ENCODE measurements around the gene ZNF598. TPM values are rescaled to one million over a fixed set of nuclear protein-coding genes. Genes with fewer than 3 reads are reported as not detected.

ZNF598 gene
- polyA plus RNA-seq, 1 donor from 2014 or later = 22.1 TPM

- Histone ChIP-seq H3K4me2 (ENCODE audit: low read length) (peak within 1 kb of the TSS; percentile 91), H2AFZ (ENCODE audit: low read depth, low read length) (peak within 1 kb of the TSS; percentile 90), H3K79me2 (replicated peaks; ENCODE audit: insufficient read depth, low read length) (peaks cover 5% of the 10 kb centered on the region), H3K4me3 (ENCODE audit: low read length) (peak within 1 kb of the TSS; percentile 88), H3K9me3 (ENCODE audit: low read length) (no peaks in the 10 kb centered on the region), H3K9ac (ENCODE audit: low read length) (peak within 1 kb of the TSS; percentile 93), H3K27me3 (ENCODE audit: insufficient read depth, low read depth, low read length) (no peaks in the 10 kb centered on the region), H3F3A (ENCODE audit: insufficient read depth, low read length, poor library complexity, severe bottlenecking) (no peaks in the 10 kb centered on the region), H4K20me1 (ENCODE audit: insufficient read depth) (no peaks in the 10 kb centered on the region), H3K9me2 (ENCODE audit: insufficient read depth, low read length) (no peaks in the 10 kb centered on the region), H3K36me3 (ENCODE audit: insufficient read depth, low read length) (no peaks in the 10 kb centered on the region), H3K27ac (ENCODE audit: low read length) (peak within 1 kb of the TSS; percentile 95)
- TF ChIP-seq MXI1 (conservative IDR thresholded peaks at IDR 0.05; ENCODE audit: poor library complexity, severe bottlenecking) (peak; percentile 97), EP300 (conservative IDR thresholded peaks at IDR 0.05; ENCODE audit: poor library complexity, severe bottlenecking) (peak; percentile 78), POLR2AphosphoS5 (IDR thresholded peaks at IDR 0.05) (peak; percentile 99), CTCF (IDR thresholded peaks at IDR 0.05; ENCODE audit: poor library complexity, severe bottlenecking) (no peak), EZH2 (IDR thresholded peaks at IDR 0.05; ENCODE audit: borderline replicate concordance, insufficient read depth, low read length, poor library complexity, severe bottlenecking) (no peak), RAD21 (conservative IDR thresholded peaks at IDR 0.05) (peak; percentile 7), REST (IDR thresholded peaks at IDR 0.05; ENCODE audit: borderline replicate concordance) (no peak), TAF1 (IDR thresholded peaks at IDR 0.05; ENCODE audit: low read depth) (peak; percentile 88), SMC3 (conservative IDR thresholded peaks at IDR 0.05; ENCODE audit: poor library complexity) (peak; percentile 32)
Measured at GRCh38 chr16:1971796-1972489, 37.7 kb downstream of the ZNF598 start, which contains the start of gene TBL3. TSS of gene TBL3 (plus strand) at chr16:1972053. CDS start at chr16:1972165, 112 bp downstream.

- no peak overlapping the region for H3K9ac ChIP-seq (ENCODE audit: low read length)
- H3K79me2 ChIP-seq (replicated peaks; ENCODE audit: insufficient read depth, low read length) = peaks cover 16% of the 10 kb centered on the region
- TF ChIP-seq MXI1 (conservative IDR thresholded peaks at IDR 0.05; ENCODE audit: poor library complexity, severe bottlenecking) = no peak
- TF ChIP-seq POLR2AphosphoS5 (IDR thresholded peaks at IDR 0.05) = no peak
- TF ChIP-seq EZH2 (IDR thresholded peaks at IDR 0.05; ENCODE audit: borderline replicate concordance, insufficient read depth, low read length, poor library complexity, severe bottlenecking) = no peak
- no peak for TF ChIP-seq SMC3 (conservative IDR thresholded peaks at IDR 0.05; ENCODE audit: poor library complexity)
- no peaks in the 10 kb centered on the region for H3K9me3 ChIP-seq (ENCODE audit: low read length)
- H3K4me3 ChIP-seq (ENCODE audit: low read length) = no peak overlapping the region
- no peaks in the 10 kb centered on the region for H4K20me1 ChIP-seq (ENCODE audit: insufficient read depth)
- H3K9me2 ChIP-seq (ENCODE audit: insufficient read depth, low read length) = no peaks in the 10 kb centered on the region
- H3F3A ChIP-seq (ENCODE audit: insufficient read depth, low read length, poor library complexity, severe bottlenecking) = no peaks in the 10 kb centered on the region
- H3K4me2 ChIP-seq (ENCODE audit: low read length) = no peak overlapping the region
- H3K36me3 ChIP-seq (ENCODE audit: insufficient read depth, low read length) = no peaks in the 10 kb centered on the region
- H3K27ac ChIP-seq (ENCODE audit: low read length) = no peak overlapping the region
- no peak overlapping the region for H2AFZ ChIP-seq (ENCODE audit: low read depth, low read length)
- H3K27me3 ChIP-seq (ENCODE audit: insufficient read depth, low read depth, low read length) = no peaks in the 10 kb centered on the region
Measured at GRCh38 chr16:1968146-1968953, 41.3 kb downstream of the ZNF598 start.
